ENCODE results near the gene LDLRAD4. TPM values are rescaled to one million over a fixed set of nuclear protein-coding genes. Genes with fewer than 3 reads are reported as not detected.
A peak's percentile ranks its signal among the peaks of the same experiment; 100 is the strongest.

LDLRAD4 gene
- total RNA-seq, 1 experiment from 2014 or later, result 1.7 TPM

DNA sequence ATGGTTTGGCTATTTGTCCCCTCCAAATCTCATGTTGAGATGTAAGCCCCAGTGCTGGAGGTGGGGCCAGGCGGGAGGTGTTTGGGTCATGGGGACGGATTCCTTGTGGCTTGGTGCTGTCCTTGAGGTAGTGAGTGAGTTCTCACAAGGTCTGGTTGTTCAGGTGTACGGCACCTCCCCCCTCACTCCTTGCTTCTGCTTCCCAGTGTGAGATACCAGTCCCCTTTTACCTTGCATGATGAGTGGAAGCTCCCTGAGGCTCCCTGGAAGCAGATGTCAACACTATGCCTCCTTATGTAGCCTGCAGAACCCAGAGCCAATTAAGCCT lies 232.6 kb downstream of the LDLRAD4 start:
- no TSS peak for BruUV-seq (replicated peaks)
- Histone ChIP-seq H3K4me1 (replicated peaks; ENCODE audit: insufficient read depth) (no peaks in the 10 kb centered on the region), H3K9me3 (ENCODE audit: insufficient read depth, low read depth) (no peaks in the 10 kb centered on the region), H3K9me2 (ENCODE audit: insufficient read depth) (no peaks in the 10 kb centered on the region), H2AFZ (no peak overlapping the region), H4K20me1 (ENCODE audit: insufficient read depth) (no peaks in the 10 kb centered on the region), H3F3A (ENCODE audit: insufficient read depth, low read depth) (no peaks in the 10 kb centered on the region), H3K79me2 (ENCODE audit: low read depth) (no peaks in the 10 kb centered on the region), H3K27ac (no peak overlapping the region), H3K4me2 (no peak overlapping the region), H3K4me3 (no peak overlapping the region), H3K27me3 (ENCODE audit: insufficient read depth, low read depth) (peaks cover 96% of the 10 kb centered on the region), H3K36me3 (ENCODE audit: low read depth) (no peaks in the 10 kb centered on the region)
- POLR2A ChIA-PET (ENCODE audit: unreplicated experiment), result no interaction called here
- CTCF ChIA-PET, result no interaction called here
- no peak for TF ChIP-seq CTCF (conservative IDR thresholded peaks at IDR 0.05)
- no peak for TF ChIP-seq EZH2 (IDR thresholded peaks at IDR 0.05; ENCODE audit: low read depth)
- DNase-seq, result no peak
- intact Hi-C loops (cut with micrococcal nuclease; ENCODE audit: unreplicated experiment), result no loop called here

- no peaks in the 10 kb centered on the region for H3K79me2 ChIP-seq (ENCODE audit: low read depth)
- H3K9me3 ChIP-seq (ENCODE audit: insufficient read depth, low read depth), result no peaks in the 10 kb centered on the region
- H3K4me3 ChIP-seq, result no peak overlapping the region
- H3K4me1 ChIP-seq (replicated peaks; ENCODE audit: insufficient read depth), result no peaks in the 10 kb centered on the region
- POLR2A ChIA-PET (ENCODE audit: unreplicated experiment), result no interaction called here
- DNase-seq, result no peak
- peaks cover 94% of the 10 kb centered on the region for H3K27me3 ChIP-seq (ENCODE audit: insufficient read depth, low read depth)
- no peak overlapping the region for H2AFZ ChIP-seq
- H3F3A ChIP-seq (ENCODE audit: insufficient read depth, low read depth), result no peaks in the 10 kb centered on the region
- intact Hi-C loops (cut with micrococcal nuclease; ENCODE audit: unreplicated experiment), result no loop called here
- no peak overlapping the region for H3K4me2 ChIP-seq
- H3K36me3 ChIP-seq (ENCODE audit: low read depth), result no peaks in the 10 kb centered on the region
- CTCF ChIA-PET, result no interaction called here
- H3K27ac ChIP-seq, result no peak overlapping the region
- TF ChIP-seq EZH2 (IDR thresholded peaks at IDR 0.05; ENCODE audit: low read depth) (no peak), CTCF (conservative IDR thresholded peaks at IDR 0.05) (no peak)
- no peaks in the 10 kb centered on the region for H3K9me2 ChIP-seq (ENCODE audit: insufficient read depth)
- BruUV-seq (replicated peaks), result no TSS peak
- H4K20me1 ChIP-seq (ENCODE audit: insufficient read depth), result no peaks in the 10 kb centered on the region
These were observed 233.3 kb downstream of the LDLRAD4 start for GRCh38 chr18:13451661-13452387.

- peak in 1 of 2 experiments; percentile 20 for DNase-seq
- H3F3A ChIP-seq (ENCODE audit: insufficient read depth, low read depth), result no peaks in the 10 kb centered on the region
- peaks cover 96% of the 10 kb centered on the region for H3K27me3 ChIP-seq (ENCODE audit: insufficient read depth, low read depth)
- H3K9me2 ChIP-seq (ENCODE audit: insufficient read depth), result no peaks in the 10 kb centered on the region
- no peaks in the 10 kb centered on the region for H3K79me2 ChIP-seq (ENCODE audit: low read depth)
- H3K4me1 ChIP-seq (replicated peaks; ENCODE audit: insufficient read depth), result no peaks in the 10 kb centered on the region
- TF ChIP-seq EZH2 (IDR thresholded peaks at IDR 0.05; ENCODE audit: low read depth), result no peak
- TF ChIP-seq CTCF (conservative IDR thresholded peaks at IDR 0.05), result no peak
- ChIA-PET CTCF (no interaction called here), POLR2A (ENCODE audit: unreplicated experiment) (no interaction called here)
- H4K20me1 ChIP-seq (ENCODE audit: insufficient read depth), result no peaks in the 10 kb centered on the region
- H3K27ac ChIP-seq, result no peak overlapping the region
- no TSS peak for BruUV-seq (replicated peaks)
- H2AFZ ChIP-seq, result no peak overlapping the region
- no peak overlapping the region for H3K4me3 ChIP-seq
- no peak overlapping the region for H3K4me2 ChIP-seq
- intact Hi-C loops (cut with micrococcal nuclease; ENCODE audit: unreplicated experiment), result no loop called here
- H3K9me3 ChIP-seq (ENCODE audit: insufficient read depth, low read depth), result no peaks in the 10 kb centered on the region
- no peaks in the 10 kb centered on the region for H3K36me3 ChIP-seq (ENCODE audit: low read depth)
These were observed 233.8 kb downstream of the LDLRAD4 start for GRCh38 chr18:13452388-13452811.

Measured in PC-9 (cell line).